Uterus (tissue), 2 donors: ENCODE data around the gene LGALS12.

Experiments
- CTCF ChIP-seq, 4 experiments: fragments of 200-600 bp in 2 of 4; fragments of 450-650 bp in 2 of 4; sonication (generic) in 2 of 4; IDR thresholded peaks; one replicate each; pipeline ENCODE4 v1.5.1; 2016 to 2019; ENCODE audit warnings: antibody characterized with exemption in 4 of 4, mild to moderate bottlenecking in 2 of 4, moderate library complexity in 1 of 4
- POLR2A ChIP-seq, 2 donors: fragments of 450-650 bp; IDR thresholded peaks; one replicate each; pipeline ENCODE4 v1.6.1; 2016; ENCODE audit warnings: antibody characterized with exemption in 2 of 2, mild to moderate bottlenecking in 1 of 2, moderate library complexity in 1 of 2

GRCh38 chr11:63511048-63511748 lies 5.3 kb downstream of the LGALS12 start:
- TF ChIP-seq POLR2A (IDR thresholded peaks at IDR 0.05): no peak
- TF ChIP-seq CTCF (IDR thresholded peaks at IDR 0.05): no peak
